Smooth muscle cell (in vitro differentiated cells): Measurements from ENCODE around the gene PHLDA2. TPM values are rescaled to one million over a fixed set of nuclear protein-coding genes. Genes with fewer than 3 reads are reported as not detected.

Source experiments
- DNase-seq: peaks from one replicate; lab custom pipeline; 2025; ENCODE audit not compliant: unreplicated experiment; lab: John Stamatoyannopoulos, UW
- H2AFZ ChIP-seq: fragments of 200-600 bp; sonication (generic); 2 replicates; pipeline ENCODE4 v1.6.0; 2016; ENCODE audit warnings: antibody characterized with exemption, low read depth, mild to moderate bottlenecking
- H3F3A ChIP-seq: fragments of 200-600 bp; sonication (generic); 2 replicates; pipeline ENCODE4 v1.6.0; 2017; ENCODE audit warnings: antibody characterized with exemption, low read depth
- H3K27ac ChIP-seq: fragments of 200-600 bp; sonication (generic); 2 replicates; pipeline ENCODE4 v1.5.1; 2016; ENCODE audit warnings: low read depth, mild to moderate bottlenecking
- H3K27me3 ChIP-seq: fragments of 200-600 bp; sonication (generic); 2 replicates; pipeline ENCODE4 v1.6.1; 2016; ENCODE audit warnings: low read depth, mild to moderate bottlenecking
- H3K36me3 ChIP-seq: fragments of 200-600 bp; sonication (generic); 2 replicates; pipeline ENCODE4 v1.5.1; 2016; ENCODE audit warnings: low read depth
- H3K4me1 ChIP-seq: fragments of 200-600 bp; sonication (generic); 2 replicates; pipeline ENCODE4 v1.5.1; 2016; ENCODE audit warnings: low read depth
- H3K4me2 ChIP-seq: fragments of 200-600 bp; sonication (generic); 2 replicates; pipeline ENCODE4 v1.6.0; 2016; ENCODE audit warnings: mild to moderate bottlenecking
- H3K4me3 ChIP-seq: fragments of 200-600 bp; sonication (generic); 2 replicates; pipeline ENCODE4 v1.5.1; 2016; ENCODE audit warnings: mild to moderate bottlenecking
- H3K79me2 ChIP-seq: fragments of 200-600 bp; sonication (generic); 2 replicates; pipeline ENCODE4 v1.6.0; 2016; ENCODE audit warnings: low read depth, mild to moderate bottlenecking
- H3K9ac ChIP-seq: fragments of 200-600 bp; sonication (generic); 2 replicates; pipeline ENCODE4 v1.6.0; 2016; ENCODE audit warnings: low read depth
- H3K9me3 ChIP-seq: fragments of 200-600 bp; sonication (generic); replicated peaks from 2 replicates; pipeline ENCODE4 v1.5.1; 2016; ENCODE audit warnings: low read depth
- H4K20me1 ChIP-seq: fragments of 200-600 bp; sonication (generic); 2 replicates; pipeline ENCODE4 v1.6.0; 2016; ENCODE audit warnings: low read depth
- WGBS: methylation state at CpG from one replicate; pipeline ENCODE4 v1.1.7; 2016; ENCODE audit warnings: low lambda C conversion rate; 5-methylcytosine and 5-hydroxymethylcytosine counted together
- polyA plus RNA-seq: library from polyadenylated mRNA; unstranded; fragments of >200 nt; fragmentation: Nextera tagmentation; extraction: Ambion mirVana; gene quantifications from 2 replicates; pipeline ENCODE4 v1.2.1, GENCODE V29; 2016
- total RNA-seq: library from RNA; depleted of rRNA; stranded (reverse); fragments of >200 nt; gene quantifications from 2 replicates; pipeline ENCODE4 v1.2.3, GENCODE V29; 2014
- TF ChIP-seq, protein P1 (sequence below): fragments of 200-600 bp; sonication (generic); IDR thresholded peaks from 2 replicates; pipeline ENCODE4 v1.5.1; 2017; ENCODE audit warnings: borderline replicate concordance, mild to moderate bottlenecking, antibody characterized with exemption; ENCODE audit not compliant: insufficient read depth, poor library complexity, severe bottlenecking

Gene PHLDA2, protein sequence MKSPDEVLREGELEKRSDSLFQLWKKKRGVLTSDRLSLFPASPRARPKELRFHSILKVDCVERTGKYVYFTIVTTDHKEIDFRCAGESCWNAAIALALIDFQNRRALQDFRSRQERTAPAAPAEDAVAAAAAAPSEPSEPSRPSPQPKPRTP
- 11.0 and 21.8 TPM in 2 replicates for total RNA-seq
- 89.3 and 90.7 TPM in 2 replicates for polyA plus RNA-seq

DNA sequence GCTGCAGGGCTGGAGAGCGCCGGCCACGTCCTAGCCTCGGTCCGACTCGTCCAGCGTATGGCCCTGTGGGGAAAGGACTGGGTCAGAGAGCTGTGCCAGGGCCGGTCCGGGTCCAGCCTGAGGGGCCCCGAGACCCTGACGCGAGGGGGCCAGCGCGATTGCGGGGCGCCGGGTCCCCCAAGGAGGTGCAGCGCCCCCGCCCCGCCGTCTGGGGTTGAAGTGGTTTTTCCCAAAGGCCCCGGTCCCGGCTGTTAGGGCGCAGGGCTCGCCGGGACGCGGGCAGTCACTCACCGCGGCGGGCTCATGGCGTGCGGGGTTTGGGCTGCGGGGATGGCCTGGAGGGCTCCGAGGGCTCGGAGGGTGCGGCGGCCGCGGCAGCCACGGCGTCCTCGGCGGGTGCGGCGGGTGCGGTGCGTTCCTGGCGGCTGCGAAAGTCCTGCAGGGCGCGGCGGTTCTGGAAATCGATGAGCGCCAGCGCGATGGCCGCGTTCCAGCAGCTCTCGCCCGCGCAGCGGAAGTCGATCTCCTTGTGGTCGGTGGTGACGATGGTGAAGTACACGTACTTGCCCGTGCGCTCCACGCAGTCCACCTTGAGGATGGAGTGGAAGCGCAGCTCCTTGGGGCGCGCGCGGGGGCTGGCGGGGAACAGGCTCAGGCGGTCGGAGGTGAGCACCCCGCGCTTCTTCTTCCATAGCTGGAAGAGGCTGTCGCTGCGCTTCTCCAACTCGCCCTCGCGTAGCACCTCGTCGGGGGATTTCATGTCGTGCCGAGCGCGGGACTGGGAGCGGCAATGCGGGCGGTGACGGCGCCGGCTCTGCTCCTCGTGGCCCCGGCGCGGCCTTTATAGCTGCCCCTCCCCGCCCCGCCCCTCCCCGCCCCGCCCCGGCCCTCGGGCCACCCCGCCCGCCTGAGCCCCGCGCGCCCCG is at the start of gene PHLDA2:
Gene PHLDA2 (minus strand): TSS at position 816 of the 926 bp plus-strand sequence. CDS start 56 bp downstream, at position 760.
- no peaks in the 10 kb centered on the region for H3F3A ChIP-seq
- no peaks in the 10 kb centered on the region for H3K27me3 ChIP-seq
- H4K20me1 ChIP-seq = peaks cover 25% of the 10 kb centered on the region
- no peaks in the 10 kb centered on the region for H3K36me3 ChIP-seq
- H3K4me2 ChIP-seq = peak within 1 kb of the TSS; percentile 98
- H3K27ac ChIP-seq = peak within 1 kb of the TSS; percentile 81
- H3K9ac ChIP-seq = peak within 1 kb of the TSS; percentile 86
- H2AFZ ChIP-seq = no peak within 1 kb of the TSS
- no peaks in the 10 kb centered on the region for H3K9me3 ChIP-seq
- 2% methylated on average over 78 of the region's 113 CpGs for WGBS
- H3K4me1 ChIP-seq = peaks cover 6% of the 10 kb centered on the region
- TF ChIP-seq, protein P1, sequence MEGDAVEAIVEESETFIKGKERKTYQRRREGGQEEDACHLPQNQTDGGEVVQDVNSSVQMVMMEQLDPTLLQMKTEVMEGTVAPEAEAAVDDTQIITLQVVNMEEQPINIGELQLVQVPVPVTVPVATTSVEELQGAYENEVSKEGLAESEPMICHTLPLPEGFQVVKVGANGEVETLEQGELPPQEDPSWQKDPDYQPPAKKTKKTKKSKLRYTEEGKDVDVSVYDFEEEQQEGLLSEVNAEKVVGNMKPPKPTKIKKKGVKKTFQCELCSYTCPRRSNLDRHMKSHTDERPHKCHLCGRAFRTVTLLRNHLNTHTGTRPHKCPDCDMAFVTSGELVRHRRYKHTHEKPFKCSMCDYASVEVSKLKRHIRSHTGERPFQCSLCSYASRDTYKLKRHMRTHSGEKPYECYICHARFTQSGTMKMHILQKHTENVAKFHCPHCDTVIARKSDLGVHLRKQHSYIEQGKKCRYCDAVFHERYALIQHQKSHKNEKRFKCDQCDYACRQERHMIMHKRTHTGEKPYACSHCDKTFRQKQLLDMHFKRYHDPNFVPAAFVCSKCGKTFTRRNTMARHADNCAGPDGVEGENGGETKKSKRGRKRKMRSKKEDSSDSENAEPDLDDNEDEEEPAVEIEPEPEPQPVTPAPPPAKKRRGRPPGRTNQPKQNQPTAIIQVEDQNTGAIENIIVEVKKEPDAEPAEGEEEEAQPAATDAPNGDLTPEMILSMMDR = no peak
- H3K4me3 ChIP-seq = peak within 1 kb of the TSS; percentile 78
- H3K79me2 ChIP-seq = peaks cover 15% of the 10 kb centered on the region
- DNase-seq = no peak

- H3K9ac ChIP-seq = no peak overlapping the region
- H3K36me3 ChIP-seq = peaks cover 16% of the 10 kb centered on the region
- H3K9me3 ChIP-seq = no peaks in the 10 kb centered on the region
- 97% methylated on average over 7 of the region's 7 CpGs for whole genome bisulfite sequencing
- H3K4me1 ChIP-seq = no peaks in the 10 kb centered on the region
- no peak overlapping the region for H3K4me3 ChIP-seq
- no peaks in the 10 kb centered on the region for H3F3A ChIP-seq
- no peak for DNase-seq
- H2AFZ ChIP-seq = no peak overlapping the region
- H4K20me1 ChIP-seq = peaks cover 100% of the 10 kb centered on the region
- no peak overlapping the region for H3K4me2 ChIP-seq
- TF ChIP-seq, protein P1 = no peak
- no peak overlapping the region for H3K27ac ChIP-seq
- peaks cover 70% of the 10 kb centered on the region for H3K79me2 ChIP-seq
- no peaks in the 10 kb centered on the region for H3K27me3 ChIP-seq
Observed at GRCh38 chr11:2977113-2977512, 47.9 kb upstream of the PHLDA2 start.

- peaks cover 16% of the 10 kb centered on the region for H3K36me3 ChIP-seq
- H3K4me2 ChIP-seq = no peak overlapping the region
- H3K27me3 ChIP-seq = no peaks in the 10 kb centered on the region
- no peak for DNase-seq
- no peaks in the 10 kb centered on the region for H3F3A ChIP-seq
- H3K4me1 ChIP-seq = no peaks in the 10 kb centered on the region
- no peak overlapping the region for H3K4me3 ChIP-seq
- no peak overlapping the region for H3K27ac ChIP-seq
- H2AFZ ChIP-seq = no peak overlapping the region
- TF ChIP-seq, protein P1 = no peak
- peaks cover 99% of the 10 kb centered on the region for H4K20me1 ChIP-seq
- H3K79me2 ChIP-seq = peaks cover 68% of the 10 kb centered on the region
- no peak overlapping the region for H3K9ac ChIP-seq
- WGBS = 97% methylated on average over 6 of the region's 6 CpGs
- no peaks in the 10 kb centered on the region for H3K9me3 ChIP-seq
Observed at GRCh38 chr11:2976294-2977063, 47.3 kb upstream of the PHLDA2 start.
